Measurements from ENCODE around the gene GPC6.

GRCh38 chr13:93843082-93843481, 616.5 kb downstream of the GPC6 start:
- no peak for TF ChIP-seq CTCF (IDR thresholded peaks at IDR 0.05)
- no peak for TF ChIP-seq EZH2 (IDR thresholded peaks at IDR 0.05; ENCODE audit: borderline replicate concordance, insufficient read depth, low read depth, low read length, poor library complexity, severe bottlenecking)

All from B cell (primary cell).